ENCODE data around the gene SMG6. TPM values are rescaled to one million over a fixed set of nuclear protein-coding genes. Genes with fewer than 3 reads are reported as not detected.
"Not testable (repeated sequence)": the region's sequence is repeated elsewhere in the genome, so short reads cannot be mapped to it uniquely, and the experiment has no call there.

The SMG6 gene
- total RNA-seq, 6 experiments from 2014 or later: 7.4 to 10.4 (median 8.9) TPM

GRCh38 chr17:2203818-2204217, 99.8 kb downstream of the SMG6 start:
- WGBS (ENCODE audit: insufficient coverage, low coverage, low lambda C conversion rate, missing lambda C conversion rate): 81% methylated on average over 3 of the region's 3 CpGs
- Histone ChIP-seq H3K27ac (no peak overlapping the region), H3K4me1 (peaks cover 0 to 3% (median 0%) of the 10 kb centered on the region in 4 donors), H3K4me3 (no peak overlapping the region), H3K36me3 (no peaks in the 10 kb centered on the region), H3K27me3 (no peaks in the 10 kb centered on the region), H3K9me3 (no peaks in the 10 kb centered on the region)
- intact Hi-C loops (cut with DNase I): no loop called here
- ATAC-seq: no peak
- TF ChIP-seq CTCF (IDR thresholded peaks at IDR 0.05) (no peak), POLR2A (IDR thresholded peaks at IDR 0.05) (no peak)
- no peak for DNase-seq

GRCh38 chr17:2202996-2203575, 100.5 kb downstream of the SMG6 start:
- Histone ChIP-seq H3K27me3 (no peaks in the 10 kb centered on the region), H3K4me3 (no peak overlapping the region), H3K36me3 (no peaks in the 10 kb centered on the region), H3K9me3 (no peaks in the 10 kb centered on the region), H3K27ac (no peak overlapping the region), H3K4me1 (peaks cover 0 to 3% (median 0%) of the 10 kb centered on the region in 4 donors)
- TF ChIP-seq CTCF (IDR thresholded peaks at IDR 0.05) (no peak), POLR2A (IDR thresholded peaks at IDR 0.05) (no peak)
- intact Hi-C loops (cut with DNase I): no loop called here
- DNase-seq (no peak), ATAC-seq (no peak)
- 69% methylated on average over 3 of the region's 3 CpGs for WGBS (ENCODE audit: insufficient coverage, low coverage, low lambda C conversion rate, missing lambda C conversion rate)

- H3K4me3 ChIP-seq: no peak overlapping the region
- H3K4me1 ChIP-seq: peaks cover 0 to 3% (median 0%) of the 10 kb centered on the region in 4 donors
- ATAC-seq (peak in 3 of 4 donors; percentile 27 to 76 (median 64)), DNase-seq (no peak)
- intact Hi-C loops (cut with DNase I): no loop called here
- no peaks in the 10 kb centered on the region for H3K9me3 ChIP-seq
- H3K27ac ChIP-seq: no peak overlapping the region
- 48% methylated on average over 5 of the region's 5 CpGs for WGBS (ENCODE audit: insufficient coverage, low coverage, low lambda C conversion rate, missing lambda C conversion rate)
- no peaks in the 10 kb centered on the region for H3K36me3 ChIP-seq
- TF ChIP-seq POLR2A (IDR thresholded peaks at IDR 0.05): no peak
- no peak for TF ChIP-seq CTCF (IDR thresholded peaks at IDR 0.05)
- no peaks in the 10 kb centered on the region for H3K27me3 ChIP-seq
Measured at GRCh38 chr17:2202302-2202995, 101.1 kb downstream of the SMG6 start.

GRCh38 chr17:2199386-2199785, 104.2 kb downstream of the SMG6 start:
- ATAC-seq; DNase-seq; H3K4me1 ChIP-seq; H3K27me3 ChIP-seq; H3K36me3 ChIP-seq; H3K4me3 ChIP-seq; H3K27ac ChIP-seq; H3K9me3 ChIP-seq; intact Hi-C loops (cut with DNase I): not testable (repeated sequence)
- WGBS (ENCODE audit: insufficient coverage, low coverage, low lambda C conversion rate, missing lambda C conversion rate): 100% methylated on average over 7 of the region's 8 CpGs

GRCh38 chr17:2198927-2199326, 104.7 kb downstream of the SMG6 start:
- Histone ChIP-seq H3K4me3 (no peak overlapping the region), H3K27me3 (no peaks in the 10 kb centered on the region), H3K36me3 (no peaks in the 10 kb centered on the region), H3K9me3 (no peaks in the 10 kb centered on the region), H3K27ac (no peak overlapping the region), H3K4me1 (peaks cover 0 to 3% (median 0%) of the 10 kb centered on the region in 4 donors)
- WGBS (ENCODE audit: insufficient coverage, low coverage, low lambda C conversion rate, missing lambda C conversion rate): 93% methylated on average over 6 of the region's 6 CpGs
- TF ChIP-seq CTCF (IDR thresholded peaks at IDR 0.05) (no peak), POLR2A (IDR thresholded peaks at IDR 0.05) (no peak)
- no peak for DNase-seq
- ATAC-seq: no peak
- intact Hi-C loops (cut with DNase I): no loop called here
